GM23338 (cell line): ENCODE measurements around the gene ZNF555.

Experiments used
- EZH2 ChIP-seq: fragments of 200-600 bp; sonication (generic); IDR thresholded peaks from one replicate; pipeline ENCODE4 v1.8.0; 2017; ENCODE audit warnings: antibody characterized with exemption, mild to moderate bottlenecking, low read depth; ENCODE audit not compliant: unreplicated experiment
- EZH2phosphoT487 ChIP-seq: fragments of 200-600 bp; sonication (generic); IDR thresholded peaks from one replicate; pipeline ENCODE4 v1.8.1; 2018; ENCODE audit warnings: antibody characterized with exemption; ENCODE audit not compliant: unreplicated experiment
- POLR2AphosphoS5 ChIP-seq: IDR thresholded peaks from 2 replicates; pipeline ENCODE4 v1.6.1; 2016; ENCODE audit warnings: antibody characterized with exemption, low read depth
- STAT1 ChIP-seq: IDR thresholded peaks from one replicate; pipeline ENCODE4 v1.6.1; 2016; ENCODE audit warnings: antibody characterized with exemption; ENCODE audit not compliant: unreplicated experiment
- ZNF114 ChIP-seq: fragments of 250-450 bp; sonication (Bioruptor Pico); IDR thresholded peaks from 2 replicates; pipeline ENCODE4 v1.5.0; 2020; ENCODE audit warnings: mild to moderate bottlenecking, moderate library complexity
- TF ChIP-seq, protein P1 (sequence below): IDR thresholded peaks from one replicate; pipeline ENCODE4 v1.6.1; 2018; ENCODE audit warnings: antibody characterized with exemption; ENCODE audit not compliant: unreplicated experiment
- TF ChIP-seq, protein P2 (sequence below), 2 experiments: fragments of 200-600 bp in 1 of 2; sonication (generic) in 1 of 2; conservative IDR thresholded peaks; 2 replicates each; pipeline versions ENCODE4 v1.5.1 to v1.6.1; 2016 to 2017; ENCODE audit warnings: antibody characterized with exemption in 2 of 2, low read depth in 2 of 2, mild to moderate bottlenecking in 2 of 2, moderate library complexity in 1 of 2

DNA sequence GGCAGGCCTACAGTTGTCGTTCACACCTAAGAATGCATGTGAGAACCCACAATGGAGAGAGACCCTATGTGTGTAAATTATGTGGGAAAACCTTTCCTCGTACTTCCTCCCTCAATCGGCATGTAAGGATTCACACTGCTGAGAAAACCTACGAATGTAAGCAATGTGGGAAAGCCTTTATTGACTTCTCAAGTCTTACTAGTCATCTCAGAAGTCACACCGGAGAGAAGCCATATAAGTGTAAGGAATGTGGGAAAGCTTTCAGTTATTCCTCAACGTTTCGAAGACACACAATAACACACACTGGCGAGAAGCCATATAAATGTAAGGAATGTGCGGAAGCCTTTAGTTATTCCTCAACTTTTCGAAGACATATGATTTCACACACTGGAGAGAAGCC lies 11.3 kb downstream of the ZNF555 start:
- TF ChIP-seq, protein P1, sequence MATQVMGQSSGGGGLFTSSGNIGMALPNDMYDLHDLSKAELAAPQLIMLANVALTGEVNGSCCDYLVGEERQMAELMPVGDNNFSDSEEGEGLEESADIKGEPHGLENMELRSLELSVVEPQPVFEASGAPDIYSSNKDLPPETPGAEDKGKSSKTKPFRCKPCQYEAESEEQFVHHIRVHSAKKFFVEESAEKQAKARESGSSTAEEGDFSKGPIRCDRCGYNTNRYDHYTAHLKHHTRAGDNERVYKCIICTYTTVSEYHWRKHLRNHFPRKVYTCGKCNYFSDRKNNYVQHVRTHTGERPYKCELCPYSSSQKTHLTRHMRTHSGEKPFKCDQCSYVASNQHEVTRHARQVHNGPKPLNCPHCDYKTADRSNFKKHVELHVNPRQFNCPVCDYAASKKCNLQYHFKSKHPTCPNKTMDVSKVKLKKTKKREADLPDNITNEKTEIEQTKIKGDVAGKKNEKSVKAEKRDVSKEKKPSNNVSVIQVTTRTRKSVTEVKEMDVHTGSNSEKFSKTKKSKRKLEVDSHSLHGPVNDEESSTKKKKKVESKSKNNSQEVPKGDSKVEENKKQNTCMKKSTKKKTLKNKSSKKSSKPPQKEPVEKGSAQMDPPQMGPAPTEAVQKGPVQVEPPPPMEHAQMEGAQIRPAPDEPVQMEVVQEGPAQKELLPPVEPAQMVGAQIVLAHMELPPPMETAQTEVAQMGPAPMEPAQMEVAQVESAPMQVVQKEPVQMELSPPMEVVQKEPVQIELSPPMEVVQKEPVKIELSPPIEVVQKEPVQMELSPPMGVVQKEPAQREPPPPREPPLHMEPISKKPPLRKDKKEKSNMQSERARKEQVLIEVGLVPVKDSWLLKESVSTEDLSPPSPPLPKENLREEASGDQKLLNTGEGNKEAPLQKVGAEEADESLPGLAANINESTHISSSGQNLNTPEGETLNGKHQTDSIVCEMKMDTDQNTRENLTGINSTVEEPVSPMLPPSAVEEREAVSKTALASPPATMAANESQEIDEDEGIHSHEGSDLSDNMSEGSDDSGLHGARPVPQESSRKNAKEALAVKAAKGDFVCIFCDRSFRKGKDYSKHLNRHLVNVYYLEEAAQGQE, result no peak
- TF ChIP-seq EZH2phosphoT487 (no peak), POLR2AphosphoS5 (no peak), STAT1 (no peak), EZH2 (no peak), ZNF114 (CRISPR knock-in tag) (no peak)
- TF ChIP-seq, protein P2, sequence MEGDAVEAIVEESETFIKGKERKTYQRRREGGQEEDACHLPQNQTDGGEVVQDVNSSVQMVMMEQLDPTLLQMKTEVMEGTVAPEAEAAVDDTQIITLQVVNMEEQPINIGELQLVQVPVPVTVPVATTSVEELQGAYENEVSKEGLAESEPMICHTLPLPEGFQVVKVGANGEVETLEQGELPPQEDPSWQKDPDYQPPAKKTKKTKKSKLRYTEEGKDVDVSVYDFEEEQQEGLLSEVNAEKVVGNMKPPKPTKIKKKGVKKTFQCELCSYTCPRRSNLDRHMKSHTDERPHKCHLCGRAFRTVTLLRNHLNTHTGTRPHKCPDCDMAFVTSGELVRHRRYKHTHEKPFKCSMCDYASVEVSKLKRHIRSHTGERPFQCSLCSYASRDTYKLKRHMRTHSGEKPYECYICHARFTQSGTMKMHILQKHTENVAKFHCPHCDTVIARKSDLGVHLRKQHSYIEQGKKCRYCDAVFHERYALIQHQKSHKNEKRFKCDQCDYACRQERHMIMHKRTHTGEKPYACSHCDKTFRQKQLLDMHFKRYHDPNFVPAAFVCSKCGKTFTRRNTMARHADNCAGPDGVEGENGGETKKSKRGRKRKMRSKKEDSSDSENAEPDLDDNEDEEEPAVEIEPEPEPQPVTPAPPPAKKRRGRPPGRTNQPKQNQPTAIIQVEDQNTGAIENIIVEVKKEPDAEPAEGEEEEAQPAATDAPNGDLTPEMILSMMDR (conservative IDR thresholded peaks at IDR 0.05; ENCODE audit: low read depth in 2 of 2), result no peak
